Measurements from ENCODE around the gene SARS1. TPM values are rescaled to one million over a fixed set of nuclear protein-coding genes. Genes with fewer than 3 reads are reported as not detected.
A peak's percentile ranks its signal among the peaks of the same experiment; 100 is the strongest.

SARS1 gene
- total and polyA plus RNA-seq, 2 of the 13 experiments (the other 11 are each of a cell fraction or from before 2014, with no cell fraction given): 103 to 134 TPM

DNA sequence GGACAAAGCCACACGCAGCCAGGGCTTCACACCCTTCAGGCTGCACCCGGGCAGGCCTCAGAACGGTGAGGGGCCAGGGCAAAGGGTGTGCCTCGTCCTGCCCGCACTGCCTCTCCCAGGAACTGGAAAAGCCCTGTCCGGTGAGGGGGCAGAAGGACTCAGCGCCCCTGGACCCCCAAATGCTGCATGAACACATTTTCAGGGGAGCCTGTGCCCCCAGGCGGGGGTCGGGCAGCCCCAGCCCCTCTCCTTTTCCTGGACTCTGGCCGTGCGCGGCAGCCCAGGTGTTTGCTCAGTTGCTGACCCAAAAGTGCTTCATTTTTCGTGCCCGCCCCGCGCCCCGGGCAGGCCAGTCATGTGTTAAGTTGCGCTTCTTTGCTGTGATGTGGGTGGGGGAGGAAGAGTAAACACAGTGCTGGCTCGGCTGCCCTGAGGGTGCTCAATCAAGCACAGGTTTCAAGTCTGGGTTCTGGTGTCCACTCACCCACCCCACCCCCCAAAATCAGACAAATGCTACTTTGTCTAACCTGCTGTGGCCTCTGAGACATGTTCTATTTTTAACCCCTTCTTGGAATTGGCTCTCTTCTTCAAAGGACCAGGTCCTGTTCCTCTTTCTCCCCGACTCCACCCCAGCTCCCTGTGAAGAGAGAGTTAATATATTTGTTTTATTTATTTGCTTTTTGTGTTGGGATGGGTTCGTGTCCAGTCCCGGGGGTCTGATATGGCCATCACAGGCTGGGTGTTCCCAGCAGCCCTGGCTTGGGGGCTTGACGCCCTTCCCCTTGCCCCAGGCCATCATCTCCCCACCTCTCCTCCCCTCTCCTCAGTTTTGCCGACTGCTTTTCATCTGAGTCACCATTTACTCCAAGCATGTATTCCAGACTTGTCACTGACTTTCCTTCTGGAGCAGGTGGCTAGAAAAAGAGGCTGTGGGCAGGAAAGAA lies 61.1 kb downstream of the SARS1 start (continued):
- TF ChIP-seq, protein P1, sequence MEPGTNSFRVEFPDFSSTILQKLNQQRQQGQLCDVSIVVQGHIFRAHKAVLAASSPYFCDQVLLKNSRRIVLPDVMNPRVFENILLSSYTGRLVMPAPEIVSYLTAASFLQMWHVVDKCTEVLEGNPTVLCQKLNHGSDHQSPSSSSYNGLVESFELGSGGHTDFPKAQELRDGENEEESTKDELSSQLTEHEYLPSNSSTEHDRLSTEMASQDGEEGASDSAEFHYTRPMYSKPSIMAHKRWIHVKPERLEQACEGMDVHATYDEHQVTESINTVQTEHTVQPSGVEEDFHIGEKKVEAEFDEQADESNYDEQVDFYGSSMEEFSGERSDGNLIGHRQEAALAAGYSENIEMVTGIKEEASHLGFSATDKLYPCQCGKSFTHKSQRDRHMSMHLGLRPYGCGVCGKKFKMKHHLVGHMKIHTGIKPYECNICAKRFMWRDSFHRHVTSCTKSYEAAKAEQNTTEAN (CRISPR knock-in tag; conservative IDR thresholded peaks at IDR 0.05): 0 out of 2 replicates have a peak, but pooled peaks have one; percentile 36
- TF ChIP-seq, protein P2, sequence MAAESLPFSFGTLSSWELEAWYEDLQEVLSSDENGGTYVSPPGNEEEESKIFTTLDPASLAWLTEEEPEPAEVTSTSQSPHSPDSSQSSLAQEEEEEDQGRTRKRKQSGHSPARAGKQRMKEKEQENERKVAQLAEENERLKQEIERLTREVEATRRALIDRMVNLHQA (CRISPR knock-in tag; IDR thresholded peaks at IDR 0.05): no peak
- TF ChIP-seq, protein P3, sequence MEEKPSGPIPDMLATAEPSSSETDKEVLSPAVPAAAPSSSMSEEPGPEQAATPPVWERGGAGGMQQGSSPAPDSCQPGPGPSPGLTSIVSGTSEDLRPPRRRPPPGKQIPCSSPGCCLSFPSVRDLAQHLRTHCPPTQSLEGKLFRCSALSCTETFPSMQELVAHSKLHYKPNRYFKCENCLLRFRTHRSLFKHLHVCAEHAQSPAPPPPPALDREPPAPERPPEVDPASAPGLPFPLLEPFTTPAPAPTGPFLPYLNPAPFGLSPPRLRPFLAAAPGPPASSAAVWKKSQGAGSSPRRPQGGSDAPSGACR (CRISPR knock-in tag; IDR thresholded peaks at IDR 0.05): no peak
- TF ChIP-seq CBX1 (IDR thresholded peaks at IDR 0.05; ENCODE audit: low read depth): no peak
- peak; percentile 40; the same call in 1 of the 2 replicates for TF ChIP-seq ZNF616 (CRISPR knock-in tag; IDR thresholded peaks at IDR 0.05; ENCODE audit: low read depth)
- TF ChIP-seq MZF1 (CRISPR knock-in tag; IDR thresholded peaks at IDR 0.05; ENCODE audit: borderline replicate concordance): no peak
- no peak for TF ChIP-seq ZNF672 (CRISPR knock-in tag; IDR thresholded peaks at IDR 0.05)
- no peak for TF ChIP-seq SMAD1 (CRISPR knock-in tag; IDR thresholded peaks at IDR 0.05; ENCODE audit: borderline replicate concordance, low read depth)
- no peak for TF ChIP-seq GPN1 (CRISPR knock-in tag; IDR thresholded peaks at IDR 0.05; ENCODE audit: borderline replicate concordance)
- peak in 1 of 2 experiments; percentile 26; a peak in 1 of 4 replicates for TF ChIP-seq POLR2A (IDR thresholded peaks at IDR 0.05; ENCODE audit: insufficient read depth in 1 of 2, low read depth in 2 of 2, low read length in 2 of 2)
- no peak for TF ChIP-seq YEATS2 (CRISPR knock-in tag; IDR thresholded peaks at IDR 0.05; ENCODE audit: borderline replicate concordance)
- peak; percentile 65; the same call in 1 of the 2 replicates for TF ChIP-seq ZSCAN9 (CRISPR knock-in tag; IDR thresholded peaks at IDR 0.05; ENCODE audit: borderline replicate concordance)
- TF ChIP-seq ZIK1 (CRISPR knock-in tag; IDR thresholded peaks at IDR 0.05; ENCODE audit: borderline replicate concordance, low read depth): no peak
- no peak for TF ChIP-seq STAT5B (CRISPR knock-in tag; IDR thresholded peaks at IDR 0.05)
- TF ChIP-seq, protein P4, sequence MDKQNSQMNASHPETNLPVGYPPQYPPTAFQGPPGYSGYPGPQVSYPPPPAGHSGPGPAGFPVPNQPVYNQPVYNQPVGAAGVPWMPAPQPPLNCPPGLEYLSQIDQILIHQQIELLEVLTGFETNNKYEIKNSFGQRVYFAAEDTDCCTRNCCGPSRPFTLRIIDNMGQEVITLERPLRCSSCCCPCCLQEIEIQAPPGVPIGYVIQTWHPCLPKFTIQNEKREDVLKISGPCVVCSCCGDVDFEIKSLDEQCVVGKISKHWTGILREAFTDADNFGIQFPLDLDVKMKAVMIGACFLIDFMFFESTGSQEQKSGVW (CRISPR knock-in tag; IDR thresholded peaks at IDR 0.05; ENCODE audit: borderline replicate concordance): no peak
- no peak for TF ChIP-seq GATA4 (IDR thresholded peaks at IDR 0.05; ENCODE audit: borderline replicate concordance, low read depth)
- TF ChIP-seq EHMT2 (IDR thresholded peaks at IDR 0.05; ENCODE audit: borderline replicate concordance, low read depth, low read length): no peak
- 0 out of 2 replicates have a peak, but pooled peaks have one; percentile 6 for TF ChIP-seq NR2F6 (IDR thresholded peaks at IDR 0.05)
- peak; percentile 68; the same call in 1 of the 2 replicates for TF ChIP-seq NR2F6 (CRISPR knock-in tag; IDR thresholded peaks at IDR 0.05)
- TF ChIP-seq ZFP90 (CRISPR knock-in tag; IDR thresholded peaks at IDR 0.05; ENCODE audit: borderline replicate concordance): 0 out of 2 replicates have a peak, but pooled peaks have one; percentile 26
- peak; percentile 48; the same call in 1 of the 2 replicates for TF ChIP-seq THAP11 (CRISPR knock-in tag; IDR thresholded peaks at IDR 0.05)
- TF ChIP-seq, protein P5, sequence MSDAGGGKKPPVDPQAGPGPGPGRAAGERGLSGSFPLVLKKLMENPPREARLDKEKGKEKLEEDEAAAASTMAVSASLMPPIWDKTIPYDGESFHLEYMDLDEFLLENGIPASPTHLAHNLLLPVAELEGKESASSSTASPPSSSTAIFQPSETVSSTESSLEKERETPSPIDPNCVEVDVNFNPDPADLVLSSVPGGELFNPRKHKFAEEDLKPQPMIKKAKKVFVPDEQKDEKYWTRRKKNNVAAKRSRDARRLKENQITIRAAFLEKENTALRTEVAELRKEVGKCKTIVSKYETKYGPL (CRISPR knock-in tag; IDR thresholded peaks at IDR 0.05): no peak
- TF ChIP-seq, protein P6, sequence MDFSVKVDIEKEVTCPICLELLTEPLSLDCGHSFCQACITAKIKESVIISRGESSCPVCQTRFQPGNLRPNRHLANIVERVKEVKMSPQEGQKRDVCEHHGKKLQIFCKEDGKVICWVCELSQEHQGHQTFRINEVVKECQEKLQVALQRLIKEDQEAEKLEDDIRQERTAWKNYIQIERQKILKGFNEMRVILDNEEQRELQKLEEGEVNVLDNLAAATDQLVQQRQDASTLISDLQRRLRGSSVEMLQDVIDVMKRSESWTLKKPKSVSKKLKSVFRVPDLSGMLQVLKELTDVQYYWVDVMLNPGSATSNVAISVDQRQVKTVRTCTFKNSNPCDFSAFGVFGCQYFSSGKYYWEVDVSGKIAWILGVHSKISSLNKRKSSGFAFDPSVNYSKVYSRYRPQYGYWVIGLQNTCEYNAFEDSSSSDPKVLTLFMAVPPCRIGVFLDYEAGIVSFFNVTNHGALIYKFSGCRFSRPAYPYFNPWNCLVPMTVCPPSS (IDR thresholded peaks at IDR 0.05): no peak
- TF ChIP-seq HOXA9 (CRISPR knock-in tag; IDR thresholded peaks at IDR 0.05; ENCODE audit: borderline replicate concordance): no peak

All from HepG2 (cell line).